Measurements from ENCODE around the gene ARHGAP32.

GRCh38 chr11:129089279-129089678 is 102.8 kb downstream of the ARHGAP32 start:
- no peak for TF ChIP-seq POLR2AphosphoS5 (IDR thresholded peaks at IDR 0.05)
- TF ChIP-seq CTCF (IDR thresholded peaks at IDR 0.05): no peak
